K562 (cell line): ENCODE results near the gene DNAJB4. TPM values are rescaled to one million over a fixed set of nuclear protein-coding genes. Genes with fewer than 3 reads are reported as not detected.
A peak's percentile ranks its signal among the peaks of the same experiment; 100 is the strongest.

ENCODE experiments used
- ATAC-seq: fragments of 200-7000 bp; cut with Tn5 transposase; 3 replicates; pipeline ENCODE4 v1.9.1; 2020; ENCODE audit warnings: moderate library complexity
- BruUV-seq: library from RNA; stranded (reverse); fragments of 400-500 nt; replicated peaks from 2 replicates; lab custom pipeline; 2021; lab: Mats Ljungman, UMichigan
- CTCF ChIA-PET: fragments of 300-600 bp; formaldehyde crosslinking; extraction: SDS; loops from one replicate; lab custom pipeline; 2021; ENCODE audit warnings: low intra/inter-chr PET ratio; lab: Yijun Ruan, JAX
- POLR2A ChIA-PET: fragments of 300-600, 350-650 bp; sonication (Branson Sonifier 250); formaldehyde crosslinking; extraction: SDS; loops from one replicate; lab custom pipeline; 2021; ENCODE audit warnings: antibody characterized with exemption, inconsistent platforms; lab: Yijun Ruan, JAX
- DNase-seq, 4 experiments: peaks; one replicate each; pipeline versions ENCODE4 v3.0.0 to v3.0.0-alpha.2; 2011 to 2018; ENCODE audit warnings: low spot score in 3 of 4, mixed read lengths in 3 of 4; ENCODE audit errors: extremely low read depth in 1 of 4
- FAIRE-seq: peaks from 2 replicates; lab custom pipeline; 2011; peaks lifted over from hg19 to GRCh38; lab: Jason Lieb, UNC
- H2AFZ ChIP-seq: 2 replicates; pipeline ENCODE4 v1.6.0; 2011; ENCODE audit warnings: low read depth, low read length, control low read depth, inconsistent platforms
- H3K27ac ChIP-seq: fragments of 200-600 bp; 3 replicates; pipeline ENCODE4 v1.8.0; 2011; ENCODE audit warnings: low read depth, mild to moderate bottlenecking, control low read depth, inconsistent platforms, low read length, moderate library complexity, mixed read lengths; ENCODE audit errors: extremely low read depth
- H3K27me3 ChIP-seq, 2 experiments: fragments of 300-600 bp in 1 of 2; 2 replicates in 1 of 2; 3 replicates in 1 of 2; pipeline versions ENCODE4 v1.6.0 to v1.8.0; 2011; ENCODE audit warnings: inconsistent platforms in 2 of 2, low read length in 2 of 2, mild to moderate bottlenecking in 1 of 2, mixed read lengths in 1 of 2, moderate library complexity in 1 of 2; ENCODE audit not compliant: control insufficient read depth in 2 of 2, insufficient read depth in 2 of 2
- H3K36me3 ChIP-seq: fragments of 300-600 bp; 3 replicates; pipeline ENCODE4 v1.8.0; 2011; ENCODE audit warnings: mild to moderate bottlenecking, low read length, inconsistent platforms; ENCODE audit not compliant: control insufficient read depth, insufficient read depth
- H3K4me1 ChIP-seq, 2 experiments: fragments of 200-600 bp in 1 of 2; replicated peaks in 1 of 2; 2 replicates in 1 of 2; 3 replicates in 1 of 2; pipeline versions ENCODE4 v1.5.1 to v1.8.0; 2011; ENCODE audit warnings: inconsistent platforms in 2 of 2, low read length in 2 of 2, mild to moderate bottlenecking in 1 of 2, mixed read lengths in 1 of 2, moderate library complexity in 1 of 2; ENCODE audit not compliant: control insufficient read depth in 2 of 2, insufficient read depth in 2 of 2
- H3K4me2 ChIP-seq: 2 replicates; pipeline ENCODE4 v1.6.1; 2011; ENCODE audit warnings: low read length, control low read depth, inconsistent platforms, mixed read lengths; ENCODE audit not compliant: insufficient read depth
- H3K4me3 ChIP-seq: fragments of 200-600 bp; sonication (generic), shearing (Covaris generic); 2 replicates; pipeline ENCODE4 v1.5.1; 2016; ENCODE audit warnings: control low read depth, inconsistent platforms
- H3K79me2 ChIP-seq: fragments of 200-600 bp; 3 replicates; pipeline ENCODE4 v1.8.0; 2011; ENCODE audit warnings: low read length, inconsistent platforms; ENCODE audit not compliant: control insufficient read depth, insufficient read depth
- H3K9ac ChIP-seq, 2 experiments: 2 replicates each; pipeline versions ENCODE4 v1.6.0 to v1.6.1; 2011; ENCODE audit warnings: low read depth in 2 of 2, low read length in 2 of 2, control low read depth in 1 of 2, inconsistent platforms in 1 of 2, mild to moderate bottlenecking in 1 of 2, mixed read lengths in 1 of 2; ENCODE audit not compliant: insufficient read depth in 1 of 2
- H3K9me1 ChIP-seq: one replicate; pipeline ENCODE4 v1.6.0; 2011; ENCODE audit warnings: inconsistent platforms, mild to moderate bottlenecking, low read length, moderate library complexity; ENCODE audit not compliant: control insufficient read depth, insufficient read depth
- H3K9me3 ChIP-seq: replicated peaks from 2 replicates; pipeline ENCODE4 v1.5.1; 2011; ENCODE audit warnings: low read depth, low read length, inconsistent platforms; ENCODE audit not compliant: control insufficient read depth, insufficient read depth
- H4K20me1 ChIP-seq: replicated peaks from 2 replicates; pipeline ENCODE4 v1.6.1; 2011; ENCODE audit warnings: low read length, inconsistent platforms, mixed read lengths; ENCODE audit not compliant: control insufficient read depth, insufficient read depth
- CEBPB ChIP-seq: fragments of 450-650 bp; IDR thresholded peaks from 2 replicates; pipeline ENCODE4 v1.6.1; 2016; ENCODE audit warnings: missing genetic modification characterization, missing compliant biosample characterization
- CEBPG ChIP-seq, 3 experiments: fragments of 200-800 bp in 1 of 3; sonication (Bioruptor generic) in 1 of 3; sonication (generic) in 1 of 3; formaldehyde crosslinking in 1 of 3; IDR thresholded peaks in 2 of 3; conservative IDR thresholded peaks in 1 of 3; 2 replicates each; pipeline versions ENCODE4 v1.6.1 to v1.8.0; 2016 to 2022; ENCODE audit warnings: missing compliant biosample characterization in 2 of 3, missing genetic modification characterization in 2 of 3, mild to moderate bottlenecking in 1 of 3, missing genetic modification reagents in 1 of 3
- FOXJ2 ChIP-seq: fragments of 200-800 bp; sonication (Bioruptor generic); IDR thresholded peaks from 2 replicates; pipeline ENCODE4 v1.6.1; 2016; ENCODE audit warnings: missing genetic modification characterization, missing compliant biosample characterization
- POLR2A ChIP-seq: fragments of 450-650 bp; conservative IDR thresholded peaks from 2 replicates; pipeline ENCODE4 v1.6.1; 2016
- POLR2AphosphoS5 ChIP-seq: IDR thresholded peaks from 2 replicates; pipeline ENCODE4 v1.6.1; 2011; ENCODE audit warnings: mild to moderate bottlenecking, low read depth, low read length, moderate library complexity; ENCODE audit not compliant: control insufficient read depth, insufficient read depth
- SAFB2 ChIP-seq: fragments of 200-400 bp; formaldehyde crosslinking; IDR thresholded peaks from 2 replicates; pipeline ENCODE4 v1.6.1; 2018; ENCODE audit warnings: borderline replicate concordance, low read length, low read depth, moderate library complexity; ENCODE audit not compliant: severe bottlenecking
- WGBS: fragments of 100-300 bp; shearing (Covaris generic); methylation state at CpG from one replicate; pipeline ENCODE4 v1.1.6; 2016; ENCODE audit warnings: low coverage, mixed read lengths; ENCODE audit not compliant: insufficient coverage; ENCODE audit errors: missing lambda C conversion rate; 5-methylcytosine and 5-hydroxymethylcytosine counted together
- in situ Hi-C: fragments of 300-500 bp; cut with MboI; formaldehyde crosslinking; loops from 4 replicates; pipeline ENCODE4 v1.15.0; 2018; ENCODE audit warnings: inconsistent platforms, mixed read lengths
- intact Hi-C: fragments of 100-400 bp; cut with micrococcal nuclease; formaldehyde crosslinking; loops from 2 replicates; pipeline ENCODE4 v1.14.2; 2022
- polyA plus RNA-seq, 8 experiments: library from polyadenylated mRNA; depleted of rRNA in 4 of 8; stranded (reverse) in 5 of 8; unstranded in 3 of 8; fragments of >200 nt; fragmentation: Nextera tagmentation in 2 of 8; fragmentation: Illumina TruSeq in 1 of 8; extraction: Ambion mirVana in 2 of 8; extraction: Trizol in 1 of 8; gene quantifications; 2 replicates each; pipeline versions ENCODE4 v1.2.1 to v1.2.3, GENCODE V29; 2011 to 2014; ENCODE audit warnings: inconsistent platforms in 1 of 8, missing spikeins in 1 of 8
- total RNA-seq, 7 experiments: library from RNA; depleted of rRNA in 6 of 7; stranded (reverse); fragments of >200 nt in 6 of 7; fragmentation: Illumina TruSeq in 2 of 7; extraction: Trizol in 2 of 7; gene quantifications; 2 replicates each; pipeline versions ENCODE4 v1.2.1 to v1.2.3, GENCODE V29; 2011 to 2021; ENCODE audit warnings: low replicate concordance in 1 of 7
- TF ChIP-seq, protein P1 (sequence below): fragments of 250-450 bp; sonication (Bioruptor Pico); IDR thresholded peaks from 2 replicates; pipeline ENCODE4 v1.8.0; 2021; ENCODE audit warnings: moderate library complexity, mild to moderate bottlenecking, inconsistent platforms

DNAJB4 gene
- total and polyA plus RNA-seq, 9 of the 15 experiments (the other 6 are each of a cell fraction or from before 2014, with no cell fraction given) = 8.5 to 27.7 (median 19.8) TPM

DNA sequence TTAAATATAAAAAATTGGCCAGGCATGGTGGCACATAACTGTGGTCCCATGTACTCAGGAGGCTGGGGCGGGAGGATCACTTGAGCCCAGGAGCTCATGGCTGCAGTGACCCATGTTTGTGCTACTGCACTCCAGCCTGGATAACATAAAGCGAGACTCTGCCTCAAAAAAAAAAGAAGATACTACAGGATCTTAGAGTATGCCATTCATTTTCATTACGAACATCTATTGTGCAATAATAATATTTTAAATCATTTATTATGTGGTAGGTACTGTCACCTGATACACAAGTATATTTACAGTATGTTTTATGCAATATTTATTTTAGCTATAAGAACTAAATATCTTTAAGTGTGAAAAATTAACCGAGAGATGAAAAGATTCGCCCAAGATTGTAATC lies 31.7 kb downstream of the DNAJB4 start:
- H3K27ac ChIP-seq = no peak overlapping the region
- H3K4me3 ChIP-seq = no peak overlapping the region
- peaks cover 0 to 11% of the 10 kb centered on the region in 2 experiments; a peak in 2 of 5 replicates for H3K4me1 ChIP-seq
- no peaks in the 10 kb centered on the region for H3K9me1 ChIP-seq
- H3K79me2 ChIP-seq = no peaks in the 10 kb centered on the region
- H2AFZ ChIP-seq = no peak overlapping the region
- no peaks in the 10 kb centered on the region for H3K36me3 ChIP-seq
- FAIRE-seq (no peak), DNase-seq (no peak), ATAC-seq (no peak)
- POLR2A ChIA-PET = no interaction called here
- WGBS = 43% methylated on average over 5 of the region's 5 CpGs
- intact Hi-C loops = no loop called here
- H3K4me2 ChIP-seq = no peak overlapping the region
- no peaks in the 10 kb centered on the region for H3K27me3 ChIP-seq
- in situ Hi-C loops = no loop called here
- no peaks in the 10 kb centered on the region for H4K20me1 ChIP-seq
- BruUV-seq = no TSS peak
- CTCF ChIA-PET = no interaction called here
- H3K9me3 ChIP-seq = no peaks in the 10 kb centered on the region
- no peak for TF ChIP-seq CEBPG (CRISPR knock-in tag; IDR thresholded peaks at IDR 0.05)
- peak; percentile 20 to 93; a peak in 2 of 4 replicates for TF ChIP-seq CEBPG (tag; conservative IDR thresholded peaks at IDR 0.05 in 1 of 2, IDR thresholded peaks at IDR 0.05 in 1 of 2)
- peak; percentile 86 for TF ChIP-seq CEBPB (tag)
- TF ChIP-seq, protein P1, sequence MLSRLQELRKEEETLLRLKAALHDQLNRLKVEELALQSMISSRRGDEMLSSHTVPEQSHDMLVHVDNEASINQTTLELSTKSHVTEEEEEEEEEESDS (CRISPR knock-in tag) = no peak
- H3K9ac ChIP-seq = no peak overlapping the region

DNA sequence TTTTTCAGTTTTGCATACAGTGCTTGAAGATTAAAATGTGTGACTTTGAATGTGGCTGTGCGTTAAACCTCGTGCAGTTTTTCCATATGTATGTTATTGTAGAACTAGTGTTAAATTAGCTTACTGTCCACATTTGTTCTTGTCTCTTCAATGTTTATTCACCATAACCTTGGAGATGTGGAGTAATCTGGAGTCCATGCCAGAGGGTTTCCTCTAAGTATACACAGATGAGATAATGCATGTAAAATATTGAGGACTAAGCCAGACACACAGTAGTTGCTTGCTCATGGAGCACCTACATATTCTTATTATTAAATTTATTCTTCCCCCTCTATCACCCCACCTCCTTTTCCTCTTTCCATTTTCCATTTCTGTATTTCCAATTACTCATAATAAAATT lies 33.3 kb downstream of the DNAJB4 start:
- peak overlapping the region; percentile 39; the same call in 1 of the 2 replicates for H2AFZ ChIP-seq
- DNase-seq = no peak
- no peaks in the 10 kb centered on the region for H3K9me1 ChIP-seq
- ATAC-seq = no peak
- no peaks in the 10 kb centered on the region for H3K36me3 ChIP-seq
- intact Hi-C loops (no loop called here), in situ Hi-C loops (no loop called here)
- CTCF ChIA-PET = no interaction called here
- H3K9me3 ChIP-seq = no peaks in the 10 kb centered on the region
- no peak overlapping the region for H3K4me3 ChIP-seq
- no peak for FAIRE-seq
- POLR2A ChIA-PET = interaction anchor here (2.2 kb wide), 1 partner anchor 33 kb away, joined by 8 read pairs; the partner anchor contains the start of gene DNAJB4
- no peaks in the 10 kb centered on the region for H3K79me2 ChIP-seq
- no peak overlapping the region for H3K4me2 ChIP-seq
- TF ChIP-seq POLR2AphosphoS5 = peak; percentile 41; the same call in 1 of the 2 replicates
- TF ChIP-seq FOXJ2 (tag) = peak; percentile 74; the same call in 1 of the 2 replicates
- no peak for TF ChIP-seq SAFB2
- peak; percentile 54 for TF ChIP-seq POLR2A
- peaks cover 0 to 10% of the 10 kb centered on the region in 2 experiments; a peak in 2 of 5 replicates for H3K4me1 ChIP-seq
- no TSS peak for BruUV-seq
- H3K9ac ChIP-seq = no peak overlapping the region
- H4K20me1 ChIP-seq = no peaks in the 10 kb centered on the region
- H3K27me3 ChIP-seq = no peaks in the 10 kb centered on the region
- WGBS = 43% methylated on average over 2 of the region's 2 CpGs
- no peak overlapping the region for H3K27ac ChIP-seq
